Lower leg skin (tissue), 4 donors: Measurements from ENCODE around the gene RNF17. TPM values are rescaled to one million over a fixed set of nuclear protein-coding genes. Genes with fewer than 3 reads are reported as not detected.

Experiments used
- DNase-seq, 2 donors: peaks; one replicate each; pipeline ENCODE4 v3.0.0-alpha.2; 2019; ENCODE audit warnings: low spot score in 2 of 2
- H3K4me3 ChIP-seq: fragments of 200-600 bp; sonication (generic); 2 replicates; pipeline ENCODE4 v1.5.1; 2017; ENCODE audit warnings: mild to moderate bottlenecking, low read depth; ENCODE audit not compliant: poor library complexity, severe bottlenecking
- CTCF ChIP-seq, 3 donors: fragments of 450-650 bp; IDR thresholded peaks; one replicate each; pipeline ENCODE4 v1.5.1; 2016; ENCODE audit warnings: antibody characterized with exemption in 3 of 3, mild to moderate bottlenecking in 3 of 3, moderate library complexity in 2 of 3
- POLR2A ChIP-seq, 2 donors: fragments of 450-650 bp; IDR thresholded peaks; one replicate each; pipeline ENCODE4 v1.6.1; 2016 to 2017; ENCODE audit warnings: antibody characterized with exemption in 2 of 2, mild to moderate bottlenecking in 1 of 2, moderate library complexity in 1 of 2
- WGBS, 2 donors: methylation state at CpG; one replicate each; pipeline ENCODE4 v1.1.5; 2018; 5-methylcytosine and 5-hydroxymethylcytosine counted together
- intact Hi-C: fragments of 100-400 bp; cut with DNase I; formaldehyde crosslinking; loops from one replicate; pipeline ENCODE4 v1.15.0; 2023; ENCODE audit warnings: low total_unique reads
- total RNA-seq, 4 donors: library from RNA; depleted of rRNA; stranded (reverse); fragments of >200 nt; gene quantifications; one replicate each; pipeline ENCODE4 v1.1.0, GENCODE V29; 2016

RNF17 gene
- total RNA-seq, 4 donors from 2014 or later: 0.19 TPM; not detected in 3

DNA sequence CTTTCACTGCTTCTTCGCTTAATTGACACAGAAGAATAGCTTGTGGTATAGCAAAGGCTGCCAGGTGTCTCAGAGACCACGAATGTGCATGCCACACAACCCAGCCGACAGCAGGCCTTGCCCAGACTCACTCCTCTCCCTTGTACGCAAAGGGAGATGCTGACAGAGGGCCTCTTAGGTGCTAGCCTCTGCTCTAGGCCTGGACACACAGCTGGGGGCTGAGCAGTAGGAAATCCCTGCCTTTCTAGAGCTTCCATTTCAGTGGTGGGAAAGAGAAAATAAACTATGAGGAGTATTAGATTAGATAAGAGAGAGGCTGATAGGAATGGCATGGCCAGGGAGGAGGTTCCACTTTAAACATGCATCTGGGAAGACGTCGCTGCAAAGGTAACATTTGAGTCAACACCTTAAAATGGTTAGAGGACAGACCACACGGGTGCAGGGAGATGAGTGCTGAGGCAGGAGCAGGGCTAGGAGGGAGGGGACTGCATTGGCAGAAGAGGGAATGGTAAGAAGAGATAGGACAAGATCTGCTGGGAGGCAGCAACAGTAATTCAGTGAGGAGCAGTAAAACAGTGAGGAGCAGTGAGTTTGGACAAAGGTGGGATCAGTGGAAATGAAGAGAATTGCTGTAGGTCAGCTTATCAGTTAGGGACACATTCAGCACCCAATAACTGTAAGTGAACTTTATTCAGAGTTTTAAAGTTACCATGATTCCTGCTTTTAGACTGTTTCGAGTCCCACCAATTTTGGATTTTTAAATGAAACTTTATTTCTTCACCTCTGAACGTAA is 100.0 kb downstream of the RNF17 start:
- H3K4me3 ChIP-seq: no peak overlapping the region
- DNase-seq: no peak
- WGBS, 2 donors: 78 to 84% methylated on average over 9 of the region's 9 CpGs
- intact Hi-C loops: no loop called here
- TF ChIP-seq POLR2A (IDR thresholded peaks at IDR 0.05): no peak
- TF ChIP-seq CTCF (IDR thresholded peaks at IDR 0.05): no peak

- DNase-seq: no peak
- WGBS, 2 donors: 93 to 97% methylated on average over 2 of the region's 2 CpGs
- intact Hi-C loops: no loop called here
- H3K4me3 ChIP-seq: no peak overlapping the region
- TF ChIP-seq POLR2A (IDR thresholded peaks at IDR 0.05) (no peak), CTCF (IDR thresholded peaks at IDR 0.05) (no peak)
These were observed 100.6 kb downstream of the RNF17 start for GRCh38 chr13:24864579-24864978.

DNA sequence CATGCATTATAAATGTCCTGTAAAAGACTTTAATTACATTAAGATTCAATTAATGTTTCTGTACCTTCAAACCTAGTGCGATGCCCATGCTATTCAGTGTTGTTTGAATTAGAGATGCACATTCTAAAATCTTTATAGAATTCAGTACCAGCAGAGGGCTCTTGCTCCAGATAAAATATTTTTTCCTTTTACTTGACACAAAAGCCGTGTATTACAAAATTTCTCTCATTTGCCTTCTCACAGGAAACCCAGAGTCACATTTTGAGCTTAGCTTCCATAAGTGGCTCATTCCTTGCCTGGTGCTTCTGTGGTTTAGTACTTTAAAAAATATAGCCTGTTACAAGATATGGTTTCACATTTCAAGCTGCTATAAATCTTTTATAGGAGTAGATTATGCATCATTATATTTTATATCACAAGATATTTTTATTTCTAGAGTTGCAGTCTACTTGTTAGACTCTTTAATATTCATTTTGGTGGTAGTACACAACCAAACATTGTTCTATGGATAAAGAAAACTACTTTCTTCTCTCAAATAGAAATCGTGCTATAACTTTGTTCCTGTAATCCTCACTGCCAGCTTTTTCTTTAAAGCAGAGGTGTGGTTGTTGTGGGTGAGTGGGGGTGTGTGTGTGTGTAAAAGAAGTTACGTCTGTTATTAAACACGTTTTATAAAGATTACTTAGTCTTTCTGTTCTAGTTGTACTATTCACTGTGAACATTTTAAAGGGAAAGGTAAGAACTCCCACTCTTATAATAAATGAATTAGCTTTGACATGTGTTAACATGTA is 101.4 kb downstream of the RNF17 start:
- TF ChIP-seq CTCF (IDR thresholded peaks at IDR 0.05) (no peak), POLR2A (IDR thresholded peaks at IDR 0.05) (no peak)
- WGBS, 2 donors: 26 to 28% methylated on average over 5 of the region's 5 CpGs
- intact Hi-C loops: no loop called here
- H3K4me3 ChIP-seq: no peak overlapping the region
- no peak for DNase-seq

GRCh38 chr13:24866488-24866887 is 102.5 kb downstream of the RNF17 start:
- no peak for DNase-seq
- no peak overlapping the region for H3K4me3 ChIP-seq
- WGBS, 2 donors: 89 to 90% methylated on average over 2 of the region's 2 CpGs
- TF ChIP-seq POLR2A (IDR thresholded peaks at IDR 0.05): no peak
- TF ChIP-seq CTCF (IDR thresholded peaks at IDR 0.05): no peak
- intact Hi-C loops: no loop called here

DNA sequence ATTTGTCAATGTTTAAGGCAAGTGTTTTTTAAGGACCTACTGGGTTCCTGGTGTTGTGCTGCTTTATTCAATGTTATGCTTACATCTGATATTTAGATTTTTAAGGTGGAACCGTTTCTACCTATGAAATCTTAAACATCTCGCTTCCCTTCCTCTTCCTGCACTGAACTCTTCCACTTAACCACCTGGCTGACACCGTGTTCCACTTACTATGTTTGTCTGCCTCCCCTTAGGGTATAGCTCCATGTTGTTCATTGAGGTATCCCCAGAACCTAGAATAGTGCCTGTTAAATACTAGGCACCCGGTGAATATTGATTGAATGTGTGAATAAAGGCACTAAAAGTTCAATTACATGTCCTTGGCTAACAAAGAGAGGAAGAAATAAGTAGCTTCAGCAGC is 104.9 kb downstream of the RNF17 start:
- no peak overlapping the region for H3K4me3 ChIP-seq
- DNase-seq: no peak
- intact Hi-C loops: no loop called here
- no peak for TF ChIP-seq CTCF (IDR thresholded peaks at IDR 0.05)
- TF ChIP-seq POLR2A (IDR thresholded peaks at IDR 0.05): no peak
- 44 to 52% methylated on average over 4 of the region's 4 CpGs for WGBS, 2 donors
